GM21528 (cell line): ENCODE results near the gene NXN.
"Not testable (repeated sequence)": the region's sequence is repeated elsewhere in the genome, so short reads cannot be mapped to it uniquely, and the experiment has no call there.

ENCODE experiments used
- ATAC-seq: cut with Tn5 transposase; IDR thresholded peaks from one replicate; pipeline ENCODE4 v1.9.1; 2021; ENCODE audit warnings: mild to moderate bottlenecking, moderate library complexity; ENCODE audit not compliant: unreplicated experiment, low FRiP score

Gene NXN

DNA sequence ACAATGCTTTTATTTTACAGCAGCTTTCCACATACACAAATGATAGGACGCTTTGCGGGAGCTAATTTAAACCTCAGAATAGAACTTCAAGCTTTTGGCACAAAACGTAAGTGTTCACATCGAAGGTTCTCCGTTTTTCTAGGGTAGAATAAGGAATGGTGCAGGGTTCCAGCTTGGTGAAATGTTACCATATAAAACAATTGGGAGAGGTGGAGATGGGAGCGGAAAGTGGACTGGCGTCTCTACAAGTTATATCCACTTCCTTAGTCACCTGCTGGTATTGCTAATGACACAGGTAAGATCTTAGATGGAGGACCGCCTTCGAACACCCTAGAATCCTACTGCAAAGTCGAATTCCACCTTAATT lies 1.7 kb upstream of the NXN start:
- ATAC-seq: no peak

DNA sequence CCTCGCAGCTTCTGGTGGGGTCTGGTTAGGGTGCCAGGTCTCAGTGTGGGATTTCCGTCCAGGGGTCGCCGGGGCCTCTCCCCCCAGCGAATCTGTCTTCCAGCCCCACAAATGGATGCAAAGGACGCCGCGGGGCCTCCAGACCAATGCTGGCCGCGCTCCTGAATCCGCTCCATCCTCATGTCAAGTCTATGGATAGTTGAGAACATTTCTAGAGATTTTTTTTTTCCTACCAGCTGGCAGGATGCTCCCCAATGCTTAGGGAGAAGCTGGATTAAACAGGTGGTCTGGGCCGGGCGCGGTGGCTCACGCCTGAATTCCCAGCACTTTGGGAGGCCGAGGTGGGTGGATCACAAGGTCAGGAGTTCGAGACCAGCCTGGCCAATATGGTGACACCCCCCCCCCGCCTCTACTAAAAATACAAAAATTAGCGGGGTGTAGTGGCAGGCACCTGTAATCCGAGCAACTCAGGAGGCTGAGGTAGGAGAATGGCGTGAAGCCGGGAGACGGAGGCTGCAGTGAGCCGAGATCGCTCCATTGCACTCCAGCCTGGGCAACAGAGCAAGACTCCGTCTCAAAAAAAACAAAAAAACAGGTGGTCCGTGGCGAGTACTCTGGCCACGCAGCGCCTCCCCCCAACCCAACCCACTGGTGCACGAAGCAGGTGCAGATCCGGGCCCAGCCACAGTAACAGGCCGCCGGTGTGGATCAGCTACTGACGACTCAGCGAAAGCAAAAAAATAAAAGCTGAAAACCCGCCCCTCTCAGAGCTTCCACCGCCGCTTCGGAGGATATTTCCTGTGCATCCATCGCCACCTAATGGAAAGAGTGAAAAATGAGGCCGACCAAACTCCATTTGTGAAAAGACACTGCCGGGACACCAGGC lies 1.1 kb upstream of the NXN start:
- peak; percentile 53 for ATAC-seq

GRCh38 chr17:979212-979538 lies 401 bp downstream of the NXN start:
- ATAC-seq: no peak

GRCh38 chr17:978103-979093 lies 1.2 kb downstream of the NXN start:
- no peak for ATAC-seq

- no peak for ATAC-seq
Measured at GRCh38 chr17:977166-977565, 2.4 kb downstream of the NXN start.

- no peak for ATAC-seq
Measured at GRCh38 chr17:976312-976711, 3.3 kb downstream of the NXN start.

- no peak for ATAC-seq
Measured at GRCh38 chr17:975371-975915, 4.1 kb downstream of the NXN start.

DNA sequence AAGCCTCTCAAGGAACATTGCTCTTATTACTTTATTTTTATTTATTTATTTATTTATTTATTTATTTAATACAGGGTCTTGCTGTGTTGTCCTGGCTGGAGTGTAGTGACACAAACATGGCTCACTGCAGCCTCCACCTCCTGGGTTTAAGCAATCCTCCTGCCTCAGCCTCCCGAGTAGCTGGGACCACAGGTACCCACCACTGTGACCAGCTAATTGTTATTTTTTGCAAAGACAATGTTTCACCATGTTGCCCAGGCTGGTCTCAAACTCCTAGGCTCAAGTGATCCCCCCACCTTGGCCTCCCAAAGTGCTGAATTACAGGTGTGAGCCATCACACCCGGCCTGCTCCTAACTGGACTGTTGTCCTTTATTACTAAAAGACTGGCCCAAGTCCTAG lies 4.8 kb downstream of the NXN start:
- not testable (repeated sequence) for ATAC-seq

DNA sequence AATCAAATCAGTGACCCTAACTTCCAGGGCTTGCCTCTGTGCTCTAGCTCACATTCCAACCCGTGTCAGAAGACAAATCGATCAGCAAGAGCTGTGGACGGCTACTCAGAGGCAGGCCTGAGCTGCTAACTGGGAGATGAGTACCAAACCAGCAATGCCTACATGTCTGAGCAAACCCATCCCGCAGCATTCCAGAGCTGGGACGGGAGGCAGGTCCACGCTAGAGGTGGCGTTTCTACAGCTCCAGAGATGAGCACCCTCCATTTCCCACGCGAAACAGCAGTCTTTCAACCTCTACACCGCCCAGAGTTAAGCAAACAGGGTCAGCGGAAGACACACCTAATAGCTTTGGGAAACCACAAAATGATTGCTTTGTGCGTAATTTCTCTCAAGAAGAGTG lies 6.5 kb downstream of the NXN start:
- ATAC-seq: no peak

GRCh38 chr17:971861-972260 lies 7.7 kb downstream of the NXN start:
- not testable (repeated sequence) for ATAC-seq

DNA sequence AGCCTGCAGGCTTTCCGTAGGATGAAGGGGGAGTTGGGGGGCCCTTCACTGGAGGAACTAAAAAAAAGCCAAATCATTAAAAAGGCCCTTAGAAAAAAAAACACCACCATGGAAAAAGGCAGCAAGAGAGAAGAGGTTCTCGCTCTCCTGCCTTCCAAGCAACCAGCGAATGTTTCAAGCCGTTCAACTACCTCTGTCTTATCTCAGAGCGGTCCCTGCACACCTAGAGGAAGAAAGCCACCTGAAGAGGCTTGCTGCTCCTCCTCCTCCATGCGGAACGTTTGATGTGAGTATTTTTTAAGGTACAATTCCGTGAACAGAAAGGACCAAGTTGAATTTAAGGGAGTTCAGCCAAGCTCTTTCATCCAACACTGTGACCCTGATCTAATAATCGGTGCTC lies 9.2 kb downstream of the NXN start:
- ATAC-seq: no peak

DNA sequence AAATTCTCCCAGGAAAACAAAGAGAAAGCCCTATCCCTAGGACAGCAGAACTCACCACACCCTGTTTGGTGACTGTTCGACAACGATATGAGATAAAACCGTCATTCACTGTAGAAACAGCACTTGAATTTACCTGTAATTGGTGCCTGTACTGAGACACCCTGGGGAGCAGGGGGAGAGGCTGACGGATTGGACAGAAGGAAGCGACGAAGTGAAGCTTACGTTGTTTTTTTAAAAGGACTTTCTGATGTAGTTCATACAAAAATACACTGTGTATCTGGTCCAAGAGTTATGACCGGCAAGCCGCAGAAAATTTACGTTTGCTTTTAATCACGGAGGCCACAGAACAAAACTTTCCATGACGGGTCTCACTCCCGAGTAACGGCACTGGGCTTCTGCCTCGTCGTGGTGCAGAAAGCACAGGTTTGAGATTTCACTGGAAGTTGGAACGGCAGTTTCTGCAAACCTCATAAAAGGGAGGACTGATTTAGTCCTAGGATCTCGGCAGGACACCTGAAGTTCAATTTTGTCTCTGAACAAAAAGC lies 9.7 kb downstream of the NXN start:
- ATAC-seq: no peak

DNA sequence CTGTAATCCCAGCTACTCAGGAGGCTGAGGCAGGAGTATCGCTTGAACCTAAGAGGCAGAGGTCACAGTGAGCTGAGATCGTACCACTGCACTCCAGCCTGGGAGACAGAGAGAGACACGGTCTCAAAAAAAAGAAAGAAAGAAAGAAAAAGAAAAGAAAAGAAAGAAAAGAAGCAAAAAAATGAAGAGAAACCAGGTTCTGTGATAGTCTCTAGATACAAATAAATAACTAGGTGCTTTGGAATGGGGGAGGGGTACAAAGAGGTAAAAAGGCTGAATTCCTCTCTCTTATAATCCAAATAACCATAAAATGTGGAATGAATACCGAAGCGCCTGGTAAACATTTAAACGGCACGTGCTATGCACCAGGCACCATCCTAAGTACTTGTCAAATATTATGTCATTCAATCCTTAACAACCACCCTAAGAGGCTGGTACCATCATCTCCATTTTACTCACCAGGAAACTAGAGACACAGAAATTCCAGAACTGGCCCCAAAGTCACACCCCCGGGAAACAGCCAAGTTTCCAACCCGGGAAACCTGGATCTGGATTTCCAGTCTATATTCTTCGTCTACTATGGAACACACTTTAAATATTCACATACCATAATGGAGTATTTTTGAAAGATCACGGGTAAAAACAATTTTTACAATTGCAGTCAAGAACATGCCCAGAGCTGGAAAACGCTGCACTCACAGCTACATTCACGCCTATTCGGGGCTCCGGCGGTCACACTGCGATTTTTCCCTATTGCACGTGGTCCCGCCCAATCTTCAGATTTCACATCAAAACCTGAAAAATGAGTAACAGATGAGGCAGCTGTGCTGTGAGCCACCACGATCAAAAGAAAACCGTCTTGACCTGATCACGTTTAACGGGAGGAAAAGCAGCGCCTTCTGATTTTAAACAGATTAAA lies 10.5 kb downstream of the NXN start:
- ATAC-seq: no peak

DNA sequence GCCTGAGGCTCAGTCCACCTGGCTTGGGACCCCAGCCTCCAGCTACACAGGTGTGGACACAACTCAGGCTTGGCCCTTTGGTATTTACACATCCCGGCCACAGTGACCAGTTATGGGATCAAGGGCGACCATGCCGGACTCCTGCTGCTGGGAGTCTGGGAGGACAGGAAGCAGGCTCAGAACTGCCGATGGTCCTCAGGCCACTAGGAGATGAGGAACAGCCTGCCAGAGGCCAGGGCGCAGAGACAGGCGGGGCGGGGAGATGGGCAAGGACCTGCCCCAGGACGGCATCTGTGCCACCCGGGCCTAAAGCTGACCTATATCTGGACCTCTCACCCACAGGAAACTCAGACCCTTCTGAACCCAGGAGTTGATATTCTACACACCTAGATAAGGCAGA lies 12.5 kb downstream of the NXN start:
- no peak for ATAC-seq

DNA sequence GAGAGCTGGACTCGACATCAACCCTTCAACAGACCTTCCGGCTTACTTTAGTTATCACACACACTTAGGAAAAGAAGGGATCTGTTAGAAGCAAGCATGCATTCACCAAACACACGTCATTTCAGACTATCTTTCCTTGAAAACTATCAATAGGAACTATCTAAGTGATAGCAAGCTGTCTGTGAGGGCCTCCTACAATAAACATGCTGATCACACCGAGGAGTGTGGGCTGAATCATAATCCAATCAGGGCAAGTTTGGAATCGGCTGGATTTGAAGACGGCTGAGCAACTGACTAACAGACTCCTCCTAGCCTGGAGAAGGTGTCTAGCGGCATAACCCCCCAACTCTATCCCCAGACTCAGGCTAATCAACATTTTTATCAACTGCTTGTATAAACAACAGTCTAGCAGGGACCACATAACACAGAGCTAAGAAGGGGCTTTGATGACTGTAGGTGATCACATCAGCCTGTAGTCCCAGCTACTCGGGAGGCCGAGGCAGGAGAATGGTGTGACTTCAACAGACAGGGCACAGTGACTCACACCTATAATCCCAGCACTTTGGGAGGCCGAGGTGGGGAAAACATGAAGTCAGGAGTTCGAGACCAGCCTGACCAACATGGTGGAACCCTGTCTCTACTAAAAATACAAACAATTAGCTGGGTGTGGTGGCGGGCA lies 14.1 kb downstream of the NXN start:
- ATAC-seq: no peak

DNA sequence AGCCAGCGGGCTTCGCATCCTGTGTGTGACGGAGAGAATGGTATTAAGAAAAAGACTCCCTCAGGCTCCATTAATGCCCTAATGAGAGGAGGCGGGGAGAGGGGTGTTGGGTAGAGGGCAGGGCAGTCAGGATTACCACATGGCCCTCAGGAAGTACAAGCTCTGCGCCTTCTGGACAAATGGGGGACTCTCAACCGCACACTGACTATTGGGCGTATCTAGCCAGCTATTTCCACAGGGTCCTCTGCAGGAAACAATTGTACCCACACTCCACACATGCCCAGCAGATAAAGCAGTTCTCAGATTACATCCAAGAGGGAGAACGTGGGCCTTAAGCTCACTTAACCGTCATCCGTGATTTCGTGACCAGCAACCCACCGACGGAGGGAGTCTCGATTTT lies 14.7 kb downstream of the NXN start:
- ATAC-seq: no peak

DNA sequence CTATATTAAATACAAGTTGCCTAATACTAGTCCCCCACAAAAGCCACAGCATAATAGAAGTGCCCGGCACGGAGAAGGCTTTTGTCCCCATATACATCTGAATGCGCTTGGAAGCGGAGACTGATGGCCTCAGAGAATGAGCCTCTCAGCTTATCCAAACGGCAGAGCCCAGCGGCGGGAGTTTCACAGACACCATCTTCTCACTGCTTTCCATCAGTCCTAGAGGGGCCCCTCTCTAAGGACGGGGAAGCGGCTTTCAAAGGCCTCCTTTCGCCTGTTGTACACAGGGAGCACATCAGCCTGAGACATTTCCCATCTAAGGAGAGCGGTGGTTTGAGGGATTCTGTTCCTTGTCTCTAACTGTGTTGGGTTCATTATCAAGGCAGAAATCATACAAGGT lies 16.9 kb downstream of the NXN start:
- no peak for ATAC-seq

DNA sequence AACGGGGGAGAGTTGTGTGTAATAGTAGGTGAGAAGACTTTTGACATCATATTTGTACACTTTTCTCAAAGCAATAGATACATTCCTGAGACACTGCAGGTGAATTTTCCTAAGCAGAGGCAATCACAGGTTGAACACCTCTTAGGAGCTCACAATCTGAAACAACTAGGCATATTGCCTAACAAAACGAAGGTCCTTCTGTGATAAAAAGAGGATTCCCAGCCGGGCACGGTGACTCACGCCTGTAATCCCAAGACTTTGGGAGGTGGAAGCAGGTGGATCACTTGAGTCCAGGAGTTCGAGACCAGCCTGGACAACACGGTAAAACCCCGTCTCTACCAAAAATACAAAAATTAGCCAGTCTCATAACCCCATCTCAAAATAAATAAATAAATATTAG lies 17.4 kb downstream of the NXN start:
- ATAC-seq: no peak

GRCh38 chr17:958712-959451 lies 20.7 kb downstream of the NXN start:
- ATAC-seq: no peak
